Measurements from ENCODE around the gene OR1E2. TPM values are rescaled to one million over a fixed set of nuclear protein-coding genes. Genes with fewer than 3 reads are reported as not detected.

OR1E2 gene
- total and polyA plus RNA-seq, 2 donors (not counting 1 experiment from before 2014, with no cell fraction given): not detected

DNA sequence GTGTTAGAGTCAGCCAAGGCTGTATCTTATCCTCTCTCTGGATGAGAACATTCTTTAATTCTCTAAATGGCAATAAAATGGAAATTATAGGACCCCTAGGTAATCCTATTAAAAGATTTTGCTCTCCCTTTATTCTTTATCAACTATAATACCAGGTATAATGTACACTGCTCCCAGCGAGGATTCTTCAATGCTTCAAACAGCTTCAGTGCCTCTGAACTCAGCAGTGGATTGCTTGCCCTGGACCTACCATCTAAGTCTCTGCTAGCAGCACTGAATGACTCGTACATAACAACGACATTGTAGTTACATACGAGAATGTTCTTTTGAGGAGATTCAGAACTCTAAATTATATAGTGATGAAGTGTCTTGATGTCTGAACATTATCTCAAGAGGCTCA is 43.9 kb downstream of the OR1E2 start:
- Histone ChIP-seq H3K9me3 (ENCODE audit: control insufficient read depth, insufficient read depth, low read depth, low read length) (no peaks in the 10 kb centered on the region), H3K79me2 (ENCODE audit: control insufficient read depth, insufficient read depth, low read length) (no peaks in the 10 kb centered on the region), H3K4me3 (replicated peaks in 1 of 4; ENCODE audit: control extremely low read depth in 1 of 4, insufficient read depth in 1 of 4, low read depth in 3 of 4, low read length in 4 of 4) (no peak overlapping the region), H3K27ac (ENCODE audit: insufficient read depth, low read length) (no peak overlapping the region), H2AFZ (ENCODE audit: low read length) (no peak overlapping the region), H3K4me1 (ENCODE audit: control insufficient read depth, extremely low read depth, insufficient read depth, low read length) (no peaks in the 10 kb centered on the region), H3K36me3 (ENCODE audit: control insufficient read depth, insufficient read depth, low read length) (no peaks in the 10 kb centered on the region), H3K27me3 (ENCODE audit: control insufficient read depth, insufficient read depth, low read length) (no peaks in the 10 kb centered on the region), H4K20me1 (ENCODE audit: control insufficient read depth, extremely low read depth, insufficient read depth, low read length) (no peaks in the 10 kb centered on the region), H3K9ac (ENCODE audit: insufficient read depth, low read length) (no peak overlapping the region), H3K4me2 (ENCODE audit: extremely low read depth, insufficient read depth, low read length) (no peak overlapping the region)
- no peak for TF ChIP-seq EZH2 (IDR thresholded peaks at IDR 0.05; ENCODE audit: low read length, missing control alignments)
- TF ChIP-seq, protein P1, sequence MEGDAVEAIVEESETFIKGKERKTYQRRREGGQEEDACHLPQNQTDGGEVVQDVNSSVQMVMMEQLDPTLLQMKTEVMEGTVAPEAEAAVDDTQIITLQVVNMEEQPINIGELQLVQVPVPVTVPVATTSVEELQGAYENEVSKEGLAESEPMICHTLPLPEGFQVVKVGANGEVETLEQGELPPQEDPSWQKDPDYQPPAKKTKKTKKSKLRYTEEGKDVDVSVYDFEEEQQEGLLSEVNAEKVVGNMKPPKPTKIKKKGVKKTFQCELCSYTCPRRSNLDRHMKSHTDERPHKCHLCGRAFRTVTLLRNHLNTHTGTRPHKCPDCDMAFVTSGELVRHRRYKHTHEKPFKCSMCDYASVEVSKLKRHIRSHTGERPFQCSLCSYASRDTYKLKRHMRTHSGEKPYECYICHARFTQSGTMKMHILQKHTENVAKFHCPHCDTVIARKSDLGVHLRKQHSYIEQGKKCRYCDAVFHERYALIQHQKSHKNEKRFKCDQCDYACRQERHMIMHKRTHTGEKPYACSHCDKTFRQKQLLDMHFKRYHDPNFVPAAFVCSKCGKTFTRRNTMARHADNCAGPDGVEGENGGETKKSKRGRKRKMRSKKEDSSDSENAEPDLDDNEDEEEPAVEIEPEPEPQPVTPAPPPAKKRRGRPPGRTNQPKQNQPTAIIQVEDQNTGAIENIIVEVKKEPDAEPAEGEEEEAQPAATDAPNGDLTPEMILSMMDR (conservative IDR thresholded peaks at IDR 0.05 in 1 of 2, IDR thresholded peaks at IDR 0.05 in 1 of 2; ENCODE audit: low read depth in 1 of 2, low read length in 2 of 2): no peak
- DNase-seq (ENCODE audit: low read depth in 2 of 2): no peak

- Histone ChIP-seq H2AFZ (ENCODE audit: low read length) (no peak within 1 kb of the TSS), H3K27me3 (ENCODE audit: control insufficient read depth, insufficient read depth, low read length) (no peaks in the 10 kb centered on the region), H3K4me1 (ENCODE audit: control insufficient read depth, extremely low read depth, insufficient read depth, low read length) (no peaks in the 10 kb centered on the region), H3K27ac (ENCODE audit: insufficient read depth, low read length) (no peak within 1 kb of the TSS), H3K9me3 (ENCODE audit: control insufficient read depth, insufficient read depth, low read depth, low read length) (no peaks in the 10 kb centered on the region), H3K4me3 (replicated peaks in 1 of 4; ENCODE audit: control extremely low read depth in 1 of 4, insufficient read depth in 1 of 4, low read depth in 3 of 4, low read length in 4 of 4) (no peak within 1 kb of the TSS), H3K79me2 (ENCODE audit: control insufficient read depth, insufficient read depth, low read length) (no peaks in the 10 kb centered on the region), H3K4me2 (ENCODE audit: extremely low read depth, insufficient read depth, low read length) (no peak within 1 kb of the TSS), H4K20me1 (ENCODE audit: control insufficient read depth, extremely low read depth, insufficient read depth, low read length) (no peaks in the 10 kb centered on the region), H3K9ac (ENCODE audit: insufficient read depth, low read length) (no peak within 1 kb of the TSS), H3K36me3 (ENCODE audit: control insufficient read depth, insufficient read depth, low read length) (no peaks in the 10 kb centered on the region)
- DNase-seq (ENCODE audit: low read depth in 2 of 2): no peak
- TF ChIP-seq, protein P1 (conservative IDR thresholded peaks at IDR 0.05 in 1 of 2, IDR thresholded peaks at IDR 0.05 in 1 of 2; ENCODE audit: low read depth in 1 of 2, low read length in 2 of 2): no peak
- TF ChIP-seq EZH2 (IDR thresholded peaks at IDR 0.05; ENCODE audit: low read length, missing control alignments): no peak
These were observed 47.5 kb downstream of the OR1E2 start, which contains the start of gene OR3A2 for GRCh38 chr17:3385869-3386816. TSS of gene OR3A2 (minus strand) at chr17:3386308.

Other genes starting within 250 kb of the OR1E2 start
- not detected in 2 replicates for gene OR1A2, start 236.3 kb downstream of the OR1E2 start, total RNA-seq
- gene OR1A2, start 236.3 kb downstream of the OR1E2 start, polyA plus RNA-seq: not detected in 2 replicates
- gene OR1A1, start 226.2 kb downstream of the OR1E2 start, total RNA-seq: not detected in 2 replicates
- not detected in 2 replicates for gene OR1A1, start 226.2 kb downstream of the OR1E2 start, polyA plus RNA-seq
- not detected in 2 replicates for gene OR3A1, start 135.5 kb downstream of the OR1E2 start, total RNA-seq
- 0.03 TPM in 1 of 2 replicates, not detected in the other for gene OR3A1, start 135.5 kb downstream of the OR1E2 start, polyA plus RNA-seq
- under 0.01 TPM in 1 of 2 replicates, not detected in the other for gene OR3A2, start 47.5 kb downstream of the OR1E2 start, total RNA-seq
- gene OR3A2, start 47.5 kb downstream of the OR1E2 start, polyA plus RNA-seq: 0.03 TPM in 1 of 2 replicates, not detected in the other
- not detected in 2 replicates for gene OR1E1, start 35.4 kb downstream of the OR1E2 start, total RNA-seq
- gene OR1E1, start 35.4 kb downstream of the OR1E2 start, polyA plus RNA-seq: not detected in 2 replicates
- gene OR3A3, start 22.5 kb downstream of the OR1E2 start, total RNA-seq: not detected in 2 replicates
- gene OR3A3, start 22.5 kb downstream of the OR1E2 start, polyA plus RNA-seq: not detected in 2 replicates
- gene SPATA22, start 38.0 kb upstream of the OR1E2 start, total RNA-seq: 0.17 and 0.51 TPM in 2 replicates
- 0.33 and 0.63 TPM in 2 replicates for gene SPATA22, start 38.0 kb upstream of the OR1E2 start, polyA plus RNA-seq
- gene ASPA, start 42.2 kb upstream of the OR1E2 start, total RNA-seq: 4.6 and 5.4 TPM in 2 replicates
- gene ASPA, start 42.2 kb upstream of the OR1E2 start, polyA plus RNA-seq: 1.3 and 1.7 TPM in 2 replicates
- 0.77 and 0.99 TPM in 2 replicates for gene TRPV3, start 124.0 kb upstream of the OR1E2 start, total RNA-seq
- 0.20 and 0.50 TPM in 2 replicates for gene TRPV3, start 124.0 kb upstream of the OR1E2 start, polyA plus RNA-seq
- 2.3 and 2.8 TPM in 2 replicates for gene TRPV1, start 175.6 kb upstream of the OR1E2 start, total RNA-seq
- 0.60 and 0.89 TPM in 2 replicates for gene TRPV1, start 175.6 kb upstream of the OR1E2 start, polyA plus RNA-seq
- gene SHPK, start 202.4 kb upstream of the OR1E2 start, total RNA-seq: 5.6 and 8.9 TPM in 2 replicates
- gene SHPK, start 202.4 kb upstream of the OR1E2 start, polyA plus RNA-seq: 7.2 and 9.1 TPM in 2 replicates
- 19.2 and 24.9 TPM in 2 replicates for gene CTNS, start 202.9 kb upstream of the OR1E2 start, total RNA-seq
- 9.6 and 10.4 TPM in 2 replicates for gene CTNS, start 202.9 kb upstream of the OR1E2 start, polyA plus RNA-seq
- 105 and 141 TPM in 2 replicates for gene TAX1BP3, start 234.7 kb upstream of the OR1E2 start, total RNA-seq
- gene TAX1BP3, start 234.7 kb upstream of the OR1E2 start, polyA plus RNA-seq: 121 and 149 TPM in 2 replicates
- 15.4 TPM in 2 replicates for gene EMC6, start 235.0 kb upstream of the OR1E2 start, total RNA-seq
- gene EMC6, start 235.0 kb upstream of the OR1E2 start, polyA plus RNA-seq: 20.6 and 25.3 TPM in 2 replicates

All from fibroblast of lung (primary cell).